ENCODE measurements around the gene PRRT4. TPM values are rescaled to one million over a fixed set of nuclear protein-coding genes. Genes with fewer than 3 reads are reported as not detected.
A peak's percentile ranks its signal among the peaks of the same experiment; 100 is the strongest.

The PRRT4 gene
- total and polyA plus RNA-seq, 9 of the 15 experiments (the other 6 are each of a cell fraction or from before 2014, with no cell fraction given), result not detected

DNA sequence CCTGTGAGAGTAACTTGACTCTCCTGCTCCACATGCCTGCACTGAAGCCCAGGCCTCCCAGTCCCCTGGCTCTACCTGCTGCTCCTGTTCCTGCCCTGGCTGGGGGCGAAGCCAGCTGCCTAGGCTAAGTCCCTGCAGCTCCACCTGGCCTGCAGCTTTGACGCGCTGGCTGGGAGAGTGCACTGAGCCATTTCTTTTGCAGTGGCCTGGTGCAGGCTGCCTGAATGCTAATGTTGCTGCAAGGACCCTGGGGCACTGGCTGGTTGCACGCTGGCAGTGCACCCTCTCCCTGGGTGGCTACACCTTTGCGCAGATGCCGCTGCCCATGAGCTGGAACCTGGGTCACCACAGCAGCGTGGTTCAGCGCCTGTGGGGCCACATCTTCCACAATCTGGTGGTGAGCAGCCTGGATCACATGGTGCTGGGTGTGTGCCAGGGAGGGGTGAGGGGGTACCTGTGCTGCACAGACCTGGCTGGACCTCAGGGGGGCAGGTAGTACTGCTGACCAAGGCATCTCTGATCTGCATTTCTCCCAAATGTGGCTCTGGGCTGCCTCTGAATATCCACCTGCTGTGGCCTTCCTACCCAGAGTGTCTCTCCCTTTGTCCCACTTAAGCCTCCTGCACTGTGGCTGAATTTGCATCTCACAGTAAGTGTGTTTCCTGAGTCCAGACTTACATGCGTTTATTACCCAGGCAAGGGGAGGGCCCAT lies 28.3 kb upstream of the PRRT4 start:
- H3K79me2 ChIP-seq (ENCODE audit: control insufficient read depth, insufficient read depth, low read length), result no peaks in the 10 kb centered on the region
- ChIA-PET CTCF (ENCODE audit: low intra/inter-chr PET ratio) (interaction anchor here (0.5 to 3.9 kb wide), 2 partner anchors 42 to 679 kb away, joined by 3 to 81 read pairs; no protein-coding TSS in a partner anchor), POLR2A (interaction anchor here (0.6 to 2.3 kb wide), 11 partner anchors 8 to 1224 kb away, joined by 3 to 13 read pairs (median 4); no protein-coding TSS in a partner anchor)
- H3K9me1 ChIP-seq (ENCODE audit: control insufficient read depth, insufficient read depth, low read length), result peaks cover 3% of the 10 kb centered on the region
- H3K9ac ChIP-seq (ENCODE audit: insufficient read depth in 1 of 2, low read depth in 2 of 2, low read length in 2 of 2), result peak overlapping the region in 1 of 2 experiments; percentile 56; a peak in 2 of 4 replicates
- TF ChIP-seq, protein P1, sequence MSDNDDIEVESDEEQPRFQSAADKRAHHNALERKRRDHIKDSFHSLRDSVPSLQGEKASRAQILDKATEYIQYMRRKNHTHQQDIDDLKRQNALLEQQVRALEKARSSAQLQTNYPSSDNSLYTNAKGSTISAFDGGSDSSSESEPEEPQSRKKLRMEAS (CRISPR knock-in tag; IDR thresholded peaks at IDR 0.05), result 0 out of 2 replicates have a peak, but pooled peaks have one; percentile 0
- TF ChIP-seq USF1 (CRISPR knock-in tag; IDR thresholded peaks at IDR 0.05) (peak; percentile 13; the same call in 1 of the 2 replicates), ZNF23 (CRISPR knock-in tag; IDR thresholded peaks at IDR 0.05) (no peak), POLR2G (IDR thresholded peaks at IDR 0.05; ENCODE audit: low read depth, low read length) (peak; percentile 55; the same call in 1 of the 2 replicates), TGIF2 (CRISPR knock-in tag; IDR thresholded peaks at IDR 0.05) (no peak), RBM34 (IDR thresholded peaks at IDR 0.05; ENCODE audit: borderline replicate concordance, insufficient read depth, low read length) (no peak), MTA1 (IDR thresholded peaks at IDR 0.05; ENCODE audit: borderline replicate concordance) (no peak)
- TF ChIP-seq, protein P2, sequence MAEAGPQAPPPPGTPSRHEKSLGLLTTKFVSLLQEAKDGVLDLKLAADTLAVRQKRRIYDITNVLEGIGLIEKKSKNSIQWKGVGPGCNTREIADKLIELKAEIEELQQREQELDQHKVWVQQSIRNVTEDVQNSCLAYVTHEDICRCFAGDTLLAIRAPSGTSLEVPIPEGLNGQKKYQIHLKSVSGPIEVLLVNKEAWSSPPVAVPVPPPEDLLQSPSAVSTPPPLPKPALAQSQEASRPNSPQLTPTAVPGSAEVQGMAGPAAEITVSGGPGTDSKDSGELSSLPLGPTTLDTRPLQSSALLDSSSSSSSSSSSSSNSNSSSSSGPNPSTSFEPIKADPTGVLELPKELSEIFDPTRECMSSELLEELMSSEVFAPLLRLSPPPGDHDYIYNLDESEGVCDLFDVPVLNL (CRISPR knock-in tag; IDR thresholded peaks at IDR 0.05; ENCODE audit: low read depth), result no peak
- H3K4me3 ChIP-seq, result no peak overlapping the region
- in situ Hi-C loops (cut with MboI) (no loop called here), intact Hi-C loops (cut with micrococcal nuclease) (loop anchor here (10.0 kb wide), 1 partner anchor 155 kb away; no protein-coding TSS in a partner anchor)
- DNase-seq (ENCODE audit: extremely low read depth in 1 of 4, low spot score in 3 of 4) (peak in 3 of 4 experiments; percentile 9 to 29 (median 20)), ATAC-seq (no peak), FAIRE-seq (no peak)
- peaks cover 25% of the 10 kb centered on the region; the same call in 1 of the 3 replicates for H3K36me3 ChIP-seq (ENCODE audit: control insufficient read depth, insufficient read depth, low read length)
- BruUV-seq (replicated peaks), result no TSS peak
- no peaks in the 10 kb centered on the region for H3K27me3 ChIP-seq (ENCODE audit: control insufficient read depth in 2 of 2, insufficient read depth in 2 of 2, low read length in 2 of 2)
- H3K4me1 ChIP-seq (replicated peaks in 1 of 2; ENCODE audit: control insufficient read depth in 2 of 2, insufficient read depth in 2 of 2, low read length in 2 of 2), result peaks cover 0 to 17% of the 10 kb centered on the region in 2 experiments; a peak in 3 of 5 replicates
- H3K9me3 ChIP-seq (replicated peaks; ENCODE audit: control insufficient read depth, insufficient read depth, low read depth, low read length), result no peaks in the 10 kb centered on the region
- H3K27ac ChIP-seq (ENCODE audit: extremely low read depth, low read depth, low read length), result no peak overlapping the region
- H3K4me2 ChIP-seq (ENCODE audit: insufficient read depth, low read length), result no peak overlapping the region
- H4K20me1 ChIP-seq (replicated peaks; ENCODE audit: control insufficient read depth, insufficient read depth, low read length), result 0 out of 2 replicates have a peak, but pooled peaks cover 19% of the 10 kb centered on the region
- no peak overlapping the region for H2AFZ ChIP-seq (ENCODE audit: low read depth, low read length)
- 37% methylated on average over 9 of the region's 9 CpGs for WGBS (ENCODE audit: insufficient coverage, low coverage, missing lambda C conversion rate)

Measured in K562 (cell line).